IPS-15b (cell line): ENCODE measurements around the gene CHST13.

Source experiments
- H3K27me3 ChIP-seq: one replicate; pipeline ENCODE4 v1.6.1; 2013; ENCODE audit warnings: low read length; ENCODE audit not compliant: control insufficient read depth, insufficient read depth
- H3K36me3 ChIP-seq: one replicate; pipeline ENCODE4 v1.6.1; 2013; ENCODE audit warnings: low read length; ENCODE audit not compliant: control insufficient read depth, insufficient read depth
- H3K4me1 ChIP-seq: one replicate; pipeline ENCODE4 v1.6.1; 2013; ENCODE audit warnings: mild to moderate bottlenecking, low read length; ENCODE audit not compliant: control insufficient read depth, insufficient read depth
- H3K4me3 ChIP-seq: one replicate; pipeline ENCODE4 v1.5.1; 2013; ENCODE audit warnings: low read depth, low read length
- H3K9ac ChIP-seq: one replicate; pipeline ENCODE4 v1.6.1; 2013; ENCODE audit warnings: low read depth, mild to moderate bottlenecking, low read length
- H3K9me3 ChIP-seq: one replicate; pipeline ENCODE4 v1.6.1; 2013; ENCODE audit warnings: mild to moderate bottlenecking, low read length; ENCODE audit not compliant: control insufficient read depth, insufficient read depth

CHST13 gene

GRCh38 chr3:126490619-126491018 lies 33.3 kb upstream of the CHST13 start:
- Histone ChIP-seq H3K9ac (no peak overlapping the region), H3K27me3 (no peaks in the 10 kb centered on the region), H3K4me3 (no peak overlapping the region), H3K36me3 (no peaks in the 10 kb centered on the region), H3K4me1 (peaks cover 2% of the 10 kb centered on the region), H3K9me3 (no peaks in the 10 kb centered on the region)

GRCh38 chr3:126491221-126492013 lies 32.5 kb upstream of the CHST13 start:
- H3K27me3 ChIP-seq, result no peaks in the 10 kb centered on the region
- no peak overlapping the region for H3K9ac ChIP-seq
- no peaks in the 10 kb centered on the region for H3K36me3 ChIP-seq
- H3K4me3 ChIP-seq, result no peak overlapping the region
- no peaks in the 10 kb centered on the region for H3K4me1 ChIP-seq
- H3K9me3 ChIP-seq, result no peaks in the 10 kb centered on the region

- Histone ChIP-seq H3K4me3 (no peak overlapping the region), H3K9ac (no peak overlapping the region), H3K27me3 (no peaks in the 10 kb centered on the region), H3K4me1 (no peaks in the 10 kb centered on the region), H3K9me3 (no peaks in the 10 kb centered on the region), H3K36me3 (no peaks in the 10 kb centered on the region)
Measured at GRCh38 chr3:126493051-126493450, 30.9 kb upstream of the CHST13 start.

- H3K4me1 ChIP-seq, result no peaks in the 10 kb centered on the region
- no peak overlapping the region for H3K4me3 ChIP-seq
- H3K9ac ChIP-seq, result no peak overlapping the region
- H3K36me3 ChIP-seq, result no peaks in the 10 kb centered on the region
- H3K9me3 ChIP-seq, result no peaks in the 10 kb centered on the region
- H3K27me3 ChIP-seq, result no peaks in the 10 kb centered on the region
Measured at GRCh38 chr3:126493739-126494138, 30.2 kb upstream of the CHST13 start.

- no peaks in the 10 kb centered on the region for H3K9me3 ChIP-seq
- no peaks in the 10 kb centered on the region for H3K4me1 ChIP-seq
- no peaks in the 10 kb centered on the region for H3K27me3 ChIP-seq
- H3K36me3 ChIP-seq, result no peaks in the 10 kb centered on the region
- H3K9ac ChIP-seq, result no peak overlapping the region
- no peak overlapping the region for H3K4me3 ChIP-seq
Measured at GRCh38 chr3:126494204-126494969, 29.6 kb upstream of the CHST13 start.

- Histone ChIP-seq H3K4me3 (no peak overlapping the region), H3K9ac (no peak overlapping the region), H3K36me3 (no peaks in the 10 kb centered on the region), H3K27me3 (no peaks in the 10 kb centered on the region), H3K9me3 (no peaks in the 10 kb centered on the region), H3K4me1 (no peaks in the 10 kb centered on the region)
Measured at GRCh38 chr3:126494970-126495230, 29.1 kb upstream of the CHST13 start.

- H3K4me3 ChIP-seq, result no peak overlapping the region
- no peaks in the 10 kb centered on the region for H3K9me3 ChIP-seq
- no peaks in the 10 kb centered on the region for H3K36me3 ChIP-seq
- no peak overlapping the region for H3K9ac ChIP-seq
- H3K27me3 ChIP-seq, result no peaks in the 10 kb centered on the region
- H3K4me1 ChIP-seq, result no peaks in the 10 kb centered on the region
Measured at GRCh38 chr3:126495786-126496185, 28.2 kb upstream of the CHST13 start.

GRCh38 chr3:126496894-126497850 lies 26.8 kb upstream of the CHST13 start:
- H3K9ac ChIP-seq, result no peak overlapping the region
- no peaks in the 10 kb centered on the region for H3K27me3 ChIP-seq
- H3K9me3 ChIP-seq, result no peaks in the 10 kb centered on the region
- no peaks in the 10 kb centered on the region for H3K4me1 ChIP-seq
- H3K4me3 ChIP-seq, result no peak overlapping the region
- H3K36me3 ChIP-seq, result no peaks in the 10 kb centered on the region

- Histone ChIP-seq H3K27me3 (no peaks in the 10 kb centered on the region), H3K36me3 (no peaks in the 10 kb centered on the region), H3K9me3 (no peaks in the 10 kb centered on the region), H3K4me1 (no peaks in the 10 kb centered on the region), H3K9ac (no peak overlapping the region), H3K4me3 (no peak overlapping the region)
Measured at GRCh38 chr3:126497956-126498355, 26.0 kb upstream of the CHST13 start.

GRCh38 chr3:126498461-126498860 lies 25.5 kb upstream of the CHST13 start:
- Histone ChIP-seq H3K36me3 (no peaks in the 10 kb centered on the region), H3K9me3 (no peaks in the 10 kb centered on the region), H3K4me3 (no peak overlapping the region), H3K27me3 (no peaks in the 10 kb centered on the region), H3K4me1 (no peaks in the 10 kb centered on the region), H3K9ac (no peak overlapping the region)

GRCh38 chr3:126498929-126499328 lies 25.0 kb upstream of the CHST13 start:
- no peaks in the 10 kb centered on the region for H3K27me3 ChIP-seq
- H3K4me3 ChIP-seq, result no peak overlapping the region
- no peaks in the 10 kb centered on the region for H3K4me1 ChIP-seq
- no peaks in the 10 kb centered on the region for H3K9me3 ChIP-seq
- H3K9ac ChIP-seq, result no peak overlapping the region
- no peaks in the 10 kb centered on the region for H3K36me3 ChIP-seq
